GM19035 (cell line): ENCODE data around the gene PCDHGA4.
"Not testable (repeated sequence)": the region's sequence is repeated elsewhere in the genome, so short reads cannot be mapped to it uniquely, and the experiment has no call there.

Experiments
- ATAC-seq: cut with Tn5 transposase; IDR thresholded peaks from one replicate; pipeline ENCODE4 v1.9.1; 2021; ENCODE audit not compliant: unreplicated experiment

PCDHGA4 gene

DNA sequence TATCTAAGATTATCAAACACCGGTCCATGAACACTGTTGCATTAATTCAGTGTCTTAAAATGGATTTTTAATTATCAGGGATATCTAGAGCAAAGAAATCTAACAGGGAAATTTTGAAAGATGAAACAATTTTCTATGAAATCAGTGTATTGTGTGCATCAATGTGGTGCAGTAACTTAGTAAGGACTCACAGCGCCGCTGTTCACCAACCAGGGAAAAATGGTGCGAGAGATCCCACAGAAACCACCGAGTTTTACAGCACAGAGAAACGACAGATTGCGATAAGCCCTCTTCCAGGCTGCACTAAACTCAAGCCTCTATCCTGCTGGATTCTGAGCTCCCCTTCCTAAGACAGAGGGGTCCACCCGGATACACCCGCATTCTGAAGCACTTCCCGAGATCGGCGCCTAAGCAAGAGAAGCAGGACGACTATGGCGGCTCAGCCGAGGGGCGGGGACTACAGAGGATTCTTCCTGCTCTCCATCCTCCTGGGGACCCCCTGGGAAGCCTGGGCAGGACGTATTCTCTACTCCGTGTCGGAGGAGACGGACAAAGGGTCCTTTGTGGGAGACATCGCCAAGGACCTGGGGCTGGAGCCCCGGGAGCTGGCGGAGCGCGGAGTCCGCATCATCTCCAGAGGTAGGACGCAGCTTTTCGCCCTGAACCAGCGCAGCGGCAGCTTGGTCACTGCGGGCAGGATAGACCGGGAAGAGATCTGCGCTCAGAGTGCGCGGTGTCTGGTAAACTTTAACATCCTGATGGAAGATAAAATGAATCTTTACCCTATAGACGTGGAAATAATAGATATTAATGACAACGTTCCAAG, 27.9 kb downstream of the PCDHGA4 start, which contains the start of gene PCDHGA7:
Gene PCDHGA7 (plus strand): TSS at position 274 of the 826 bp plus-strand sequence. CDS start 158 bp downstream, at position 432.
- ATAC-seq, result no peak

DNA sequence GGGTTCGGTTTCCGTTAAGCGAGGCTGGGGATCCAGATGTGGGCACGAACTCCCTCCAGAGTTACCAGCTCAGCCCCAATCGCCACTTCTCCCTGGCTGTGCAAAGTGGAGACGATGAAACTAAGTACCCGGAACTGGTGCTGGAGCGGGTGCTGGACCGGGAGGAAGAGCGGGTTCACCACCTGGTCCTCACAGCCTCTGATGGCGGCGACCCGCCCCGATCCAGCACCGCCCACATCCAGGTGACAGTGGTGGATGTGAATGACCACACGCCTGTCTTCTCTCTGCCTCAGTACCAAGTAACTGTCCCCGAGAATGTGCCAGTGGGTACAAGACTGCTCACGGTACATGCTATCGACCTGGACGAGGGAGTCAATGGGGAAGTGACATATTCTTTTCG, 28.5 kb downstream of the PCDHGA4 start:
- no peak for ATAC-seq

DNA sequence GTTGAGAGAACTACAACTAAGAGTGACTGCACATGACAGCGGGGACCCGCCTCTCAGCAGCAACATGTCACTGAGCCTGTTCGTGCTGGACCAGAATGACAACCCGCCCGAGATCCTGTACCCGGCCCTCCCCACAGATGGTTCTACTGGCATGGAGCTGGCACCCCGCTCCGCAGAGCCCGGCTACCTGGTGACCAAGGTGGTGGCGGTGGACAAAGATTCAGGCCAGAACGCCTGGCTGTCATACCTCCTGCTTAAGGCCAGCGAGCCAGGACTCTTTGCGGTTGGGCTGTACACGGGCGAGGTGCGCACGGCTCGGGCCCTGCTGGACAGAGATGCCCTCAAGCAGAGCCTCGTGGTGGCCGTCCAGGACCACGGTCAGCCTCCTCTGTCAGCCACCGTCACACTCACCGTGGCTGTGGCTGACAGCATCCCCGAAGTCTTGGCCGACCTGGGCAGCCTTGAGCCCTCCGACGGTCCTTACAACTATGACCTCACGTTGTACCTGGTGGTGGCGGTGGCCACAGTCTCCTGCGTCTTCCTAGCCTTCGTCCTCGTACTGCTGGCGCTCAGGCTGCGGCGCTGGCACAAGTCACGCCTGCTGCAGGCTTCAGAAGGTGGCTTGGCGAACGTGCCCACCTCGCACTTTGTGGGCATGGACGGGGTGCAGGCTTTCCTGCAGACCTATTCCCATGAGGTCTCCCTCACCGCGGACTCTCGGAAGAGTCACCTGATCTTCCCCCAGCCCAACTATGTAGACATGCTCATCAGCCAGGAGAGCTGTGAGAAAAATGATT, 29.8 kb downstream of the PCDHGA4 start:
- no peak for ATAC-seq

DNA sequence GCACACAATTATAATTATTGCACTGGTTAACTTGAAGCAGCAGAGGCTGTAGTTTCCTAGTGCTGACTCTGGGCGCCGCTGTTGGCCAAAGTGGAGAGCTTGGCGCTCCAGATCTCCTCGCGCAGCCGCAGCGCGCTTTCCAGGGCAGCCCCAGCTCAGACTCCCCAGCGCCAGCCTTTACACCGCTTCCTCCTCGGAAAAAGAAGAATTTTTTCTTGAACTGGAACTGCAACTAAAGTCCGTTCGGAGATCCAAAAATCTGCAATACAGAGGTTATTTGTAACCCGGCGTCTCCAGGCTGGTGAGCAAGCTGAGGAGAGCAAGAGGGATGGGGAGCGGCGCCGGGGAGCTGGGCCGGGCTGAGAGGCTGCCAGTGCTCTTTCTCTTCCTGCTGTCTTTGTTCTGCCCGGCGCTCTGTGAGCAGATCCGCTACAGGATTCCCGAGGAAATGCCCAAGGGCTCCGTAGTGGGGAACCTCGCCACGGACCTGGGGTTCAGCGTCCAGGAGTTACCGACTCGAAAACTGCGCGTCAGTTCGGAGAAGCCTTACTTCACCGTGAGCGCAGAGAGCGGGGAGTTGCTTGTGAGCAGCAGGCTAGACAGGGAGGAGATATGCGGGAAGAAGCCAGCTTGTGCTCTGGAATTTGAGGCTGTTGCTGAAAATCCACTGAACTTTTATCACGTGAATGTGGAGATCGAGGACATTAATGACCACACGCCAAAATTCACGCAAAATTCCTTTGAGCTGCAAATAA, 32.9 kb downstream of the PCDHGA4 start, which contains the start of gene PCDHGB4:
Gene PCDHGB4 (plus strand): TSS at position 142 of the 755 bp plus-strand sequence. CDS start 187 bp downstream, at position 329.
- ATAC-seq, result peak; percentile 90

DNA sequence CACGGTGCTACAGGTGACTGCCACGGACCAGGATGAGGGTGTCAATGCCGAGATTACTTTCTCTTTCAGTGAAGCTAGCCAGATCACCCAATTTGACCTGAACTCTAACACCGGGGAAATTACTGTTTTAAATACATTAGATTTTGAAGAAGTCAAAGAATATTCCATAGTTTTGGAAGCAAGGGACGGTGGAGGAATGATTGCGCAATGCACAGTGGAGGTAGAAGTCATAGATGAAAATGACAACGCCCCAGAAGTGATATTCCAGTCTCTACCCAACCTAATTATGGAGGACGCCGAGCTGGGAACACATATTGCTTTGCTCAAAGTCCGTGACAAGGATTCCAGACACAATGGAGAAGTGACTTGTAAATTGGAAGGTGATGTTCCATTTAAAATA, 33.8 kb downstream of the PCDHGA4 start:
- ATAC-seq, result no peak

DNA sequence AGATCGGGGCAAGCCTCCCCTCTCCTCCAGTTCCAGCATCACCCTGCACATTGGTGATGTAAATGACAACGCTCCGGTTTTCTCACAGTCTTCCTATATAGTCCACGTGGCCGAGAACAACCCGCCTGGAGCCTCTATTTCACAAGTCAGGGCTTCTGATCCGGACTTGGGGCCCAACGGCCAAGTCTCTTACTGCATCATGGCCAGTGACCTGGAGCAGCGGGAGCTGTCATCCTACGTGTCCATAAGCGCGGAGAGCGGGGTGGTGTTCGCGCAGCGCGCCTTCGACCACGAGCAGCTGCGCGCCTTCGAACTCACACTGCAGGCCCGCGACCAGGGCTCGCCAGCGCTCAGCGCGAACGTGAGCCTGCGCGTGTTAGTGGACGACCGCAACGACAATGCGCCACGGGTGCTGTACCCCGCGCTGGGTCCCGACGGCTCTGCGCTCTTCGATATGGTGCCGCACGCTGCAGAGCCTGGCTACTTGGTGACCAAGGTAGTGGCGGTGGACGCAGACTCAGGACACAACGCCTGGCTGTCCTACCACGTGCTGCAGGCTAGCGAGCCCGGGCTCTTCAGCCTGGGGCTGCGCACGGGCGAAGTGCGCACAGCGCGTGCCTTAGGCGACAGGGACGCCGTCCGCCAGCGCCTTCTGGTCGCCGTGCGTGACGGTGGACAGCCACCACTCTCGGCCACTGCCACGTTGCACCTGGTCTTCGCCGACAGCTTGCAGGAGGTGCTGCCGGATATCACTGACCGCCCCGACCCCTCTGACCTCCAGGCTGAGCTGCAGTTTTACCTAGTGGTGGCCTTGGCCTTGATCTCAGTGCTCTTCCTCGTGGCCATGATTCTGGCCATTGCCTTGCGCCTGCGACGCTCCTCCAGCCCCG, 34.6 kb downstream of the PCDHGA4 start:
- ATAC-seq, result no peak

DNA sequence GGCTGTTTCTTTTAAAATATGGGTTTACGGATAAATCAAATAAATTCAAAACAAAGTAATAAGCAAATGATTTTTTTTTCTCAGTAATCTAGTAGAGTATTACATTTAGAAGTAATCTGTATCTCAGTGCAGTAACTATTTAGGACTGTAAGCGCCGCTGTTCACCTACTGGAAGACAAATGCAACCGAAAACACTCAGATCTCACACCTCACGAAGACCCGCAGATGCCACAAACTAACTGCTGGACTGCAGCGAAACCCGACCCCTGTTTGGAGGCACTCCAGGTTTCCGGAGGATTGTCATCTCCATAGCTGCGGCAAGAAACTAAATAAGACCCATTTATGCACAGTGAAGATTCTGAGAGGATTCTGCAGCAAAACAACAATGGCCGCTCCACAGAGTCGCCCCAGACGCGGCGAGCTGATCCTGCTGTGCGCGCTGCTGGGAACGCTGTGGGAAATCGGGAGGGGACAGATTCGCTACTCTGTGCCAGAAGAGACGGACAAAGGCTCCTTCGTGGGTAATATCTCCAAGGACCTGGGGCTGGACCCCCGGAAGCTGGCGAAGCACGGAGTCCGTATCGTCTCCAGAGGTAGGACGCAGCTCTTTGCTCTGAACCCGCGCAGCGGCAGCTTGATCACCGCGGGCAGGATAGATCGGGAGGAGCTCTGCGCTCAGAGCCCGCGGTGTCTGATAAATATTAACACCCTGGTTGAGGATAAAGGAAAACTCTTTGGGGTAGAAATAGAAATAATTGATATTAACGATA, 37.8 kb downstream of the PCDHGA4 start, which contains the start of gene PCDHGA8:
Gene PCDHGA8 (plus strand): TSS at position 205 of the 770 bp plus-strand sequence. CDS start 181 bp downstream, at position 386.
- no peak for ATAC-seq

DNA sequence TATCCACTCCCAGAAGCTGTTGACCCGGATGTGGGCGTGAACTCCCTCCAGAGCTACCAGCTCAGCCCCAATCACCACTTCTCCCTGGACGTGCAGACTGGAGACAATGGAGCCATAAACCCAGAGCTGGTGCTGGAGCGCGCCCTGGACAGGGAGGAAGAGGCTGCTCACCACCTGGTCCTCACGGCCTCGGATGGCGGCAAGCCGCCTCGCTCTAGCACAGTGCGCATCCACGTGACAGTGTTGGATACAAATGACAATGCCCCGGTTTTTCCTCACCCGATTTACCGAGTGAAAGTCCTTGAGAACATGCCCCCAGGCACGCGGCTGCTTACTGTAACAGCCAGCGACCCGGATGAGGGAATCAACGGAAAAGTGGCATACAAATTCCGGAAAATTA, 38.4 kb downstream of the PCDHGA4 start:
- ATAC-seq, result no peak

DNA sequence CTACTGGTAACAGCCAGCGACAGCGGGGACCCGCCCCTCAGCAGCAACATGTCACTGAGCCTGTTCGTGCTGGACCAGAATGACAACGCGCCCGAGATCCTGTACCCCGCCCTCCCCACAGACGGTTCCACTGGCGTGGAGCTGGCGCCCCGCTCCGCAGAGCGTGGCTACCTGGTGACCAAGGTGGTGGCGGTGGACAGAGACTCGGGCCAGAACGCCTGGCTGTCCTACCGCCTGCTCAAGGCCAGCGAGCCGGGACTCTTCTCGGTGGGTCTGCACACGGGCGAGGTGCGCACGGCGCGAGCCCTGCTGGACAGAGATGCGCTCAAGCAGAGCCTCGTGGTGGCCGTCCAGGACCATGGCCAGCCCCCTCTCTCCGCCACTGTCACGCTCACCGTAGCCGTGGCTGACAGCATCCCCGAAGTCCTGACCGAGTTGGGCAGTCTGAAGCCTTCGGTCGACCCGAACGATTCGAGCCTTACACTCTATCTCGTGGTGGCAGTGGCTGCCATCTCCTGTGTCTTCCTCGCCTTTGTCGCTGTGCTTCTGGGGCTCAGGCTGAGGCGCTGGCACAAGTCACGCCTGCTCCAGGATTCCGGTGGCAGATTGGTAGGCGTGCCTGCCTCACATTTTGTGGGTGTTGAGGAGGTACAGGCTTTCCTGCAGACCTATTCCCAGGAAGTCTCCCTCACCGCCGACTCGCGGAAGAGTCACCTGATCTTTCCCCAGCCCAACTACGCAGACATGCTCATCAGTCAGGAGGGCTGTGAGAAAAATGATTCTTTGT, 39.8 kb downstream of the PCDHGA4 start:
- ATAC-seq, result not testable (repeated sequence)

DNA sequence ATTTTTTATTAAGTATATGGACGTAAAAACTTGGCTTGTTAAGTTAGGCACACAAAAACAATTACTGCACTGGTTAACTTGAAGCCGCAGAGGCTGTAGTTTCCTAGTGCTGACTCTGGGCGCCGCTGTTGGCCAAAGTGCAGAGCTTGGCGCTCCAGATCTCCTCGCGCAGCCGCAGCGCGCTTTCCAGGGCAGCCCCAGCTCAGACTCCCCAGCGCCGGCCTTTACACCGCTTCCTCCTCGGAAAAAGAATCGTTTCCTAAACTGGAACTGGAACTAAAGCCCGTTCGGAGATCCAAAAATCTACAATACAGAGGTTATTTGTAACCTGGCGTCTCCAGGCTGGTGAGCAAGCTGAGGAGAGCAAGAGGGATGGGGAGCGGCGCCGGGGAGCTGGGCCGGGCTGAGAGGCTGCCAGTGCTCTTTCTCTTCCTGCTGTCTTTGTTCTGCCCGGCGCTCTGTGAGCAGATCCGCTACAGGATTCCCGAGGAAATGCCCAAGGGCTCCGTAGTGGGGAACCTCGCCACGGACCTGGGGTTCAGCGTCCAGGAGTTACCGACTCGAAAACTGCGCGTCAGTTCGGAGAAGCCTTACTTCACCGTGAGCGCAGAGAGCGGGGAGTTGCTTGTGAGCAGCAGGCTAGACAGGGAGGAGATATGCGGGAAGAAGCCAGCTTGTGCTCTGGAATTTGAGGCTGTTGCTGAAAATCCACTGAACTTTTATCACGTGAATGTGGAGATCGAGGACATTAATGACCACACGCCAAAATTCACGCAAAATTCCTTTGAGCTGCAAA, 43.1 kb downstream of the PCDHGA4 start, which contains the start of gene PCDHGB5:
Gene PCDHGB5 (plus strand): TSS at position 192 of the 796 bp plus-strand sequence. CDS start 181 bp downstream, at position 373.
- ATAC-seq, result peak; percentile 97

DNA sequence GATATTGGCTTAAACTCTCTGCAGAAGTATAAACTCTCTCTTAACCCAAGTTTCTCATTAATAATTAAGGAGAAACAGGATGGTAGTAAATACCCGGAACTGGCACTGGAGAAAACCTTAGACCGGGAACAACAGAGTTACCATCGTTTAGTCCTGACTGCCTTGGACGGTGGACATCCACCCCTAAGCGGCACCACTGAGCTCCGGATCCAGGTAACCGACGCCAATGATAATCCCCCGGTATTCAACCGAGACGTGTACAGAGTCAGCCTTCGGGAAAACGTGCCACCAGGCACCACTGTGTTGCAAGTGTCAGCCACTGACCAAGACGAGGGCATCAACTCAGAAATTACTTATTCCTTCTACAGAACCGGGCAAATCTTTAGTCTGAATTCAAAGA, 43.8 kb downstream of the PCDHGA4 start:
- no peak for ATAC-seq

DNA sequence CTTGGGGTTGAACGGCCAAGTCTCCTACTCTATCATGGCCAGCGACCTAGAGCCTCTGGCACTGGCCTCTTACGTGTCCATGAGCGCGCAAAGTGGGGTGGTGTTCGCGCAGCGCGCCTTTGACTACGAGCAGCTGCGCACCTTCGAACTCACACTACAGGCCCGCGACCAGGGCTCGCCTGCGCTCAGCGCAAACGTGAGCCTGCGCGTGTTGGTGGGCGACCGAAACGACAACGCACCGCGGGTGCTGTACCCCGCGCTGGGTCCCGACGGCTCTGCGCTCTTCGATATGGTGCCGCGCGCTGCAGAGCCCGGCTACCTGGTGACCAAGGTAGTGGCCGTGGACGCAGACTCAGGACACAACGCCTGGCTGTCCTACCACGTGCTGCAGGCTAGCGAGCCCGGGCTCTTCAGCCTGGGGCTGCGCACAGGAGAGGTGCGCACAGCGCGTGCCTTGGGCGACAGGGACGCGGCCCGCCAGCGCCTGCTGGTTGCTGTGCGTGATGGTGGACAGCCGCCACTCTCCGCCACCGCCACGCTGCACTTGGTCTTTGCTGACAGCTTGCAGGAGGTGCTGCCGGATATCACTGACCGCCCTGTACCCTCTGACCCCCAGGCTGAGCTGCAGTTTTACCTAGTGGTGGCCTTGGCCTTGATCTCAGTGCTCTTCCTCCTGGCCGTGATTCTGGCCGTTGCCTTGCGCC, 44.9 kb downstream of the PCDHGA4 start:
- no peak for ATAC-seq

DNA sequence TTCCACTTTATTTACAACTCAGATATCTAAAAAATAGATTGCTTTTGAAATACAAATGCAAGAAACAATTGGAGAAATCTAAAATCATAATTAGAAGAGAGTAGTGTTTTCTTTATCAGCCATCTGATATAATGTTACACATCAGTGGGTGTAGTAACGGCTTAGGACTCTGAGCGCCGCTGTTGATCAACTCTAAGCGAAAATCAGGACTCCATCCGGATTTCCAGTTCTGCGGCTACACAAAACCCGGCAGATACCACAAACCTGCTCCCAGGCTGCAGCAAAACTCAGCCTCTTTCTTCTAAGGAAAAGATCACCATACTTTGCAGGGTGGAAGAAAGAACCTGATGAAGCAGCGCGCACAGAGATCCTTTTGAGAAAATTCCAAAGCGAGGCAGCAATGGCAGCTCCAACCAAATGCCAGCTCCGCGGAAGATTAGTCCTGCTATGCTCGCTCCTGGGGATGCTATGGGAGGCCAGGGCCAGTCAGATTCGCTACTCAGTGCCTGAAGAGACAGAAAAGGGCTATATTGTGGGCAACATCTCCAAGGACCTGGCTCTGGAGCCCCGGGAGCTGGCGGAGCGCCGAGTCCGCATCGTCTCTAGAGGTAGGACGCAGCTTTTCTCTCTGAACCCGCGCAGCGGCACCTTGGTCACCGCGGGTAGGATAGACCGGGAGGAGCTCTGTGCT, 47.9 kb downstream of the PCDHGA4 start, which contains the start of gene PCDHGA9:
Gene PCDHGA9 (plus strand): TSS at position 226 of the 691 bp plus-strand sequence. CDS start 175 bp downstream, at position 401.
- ATAC-seq, result no peak

DNA sequence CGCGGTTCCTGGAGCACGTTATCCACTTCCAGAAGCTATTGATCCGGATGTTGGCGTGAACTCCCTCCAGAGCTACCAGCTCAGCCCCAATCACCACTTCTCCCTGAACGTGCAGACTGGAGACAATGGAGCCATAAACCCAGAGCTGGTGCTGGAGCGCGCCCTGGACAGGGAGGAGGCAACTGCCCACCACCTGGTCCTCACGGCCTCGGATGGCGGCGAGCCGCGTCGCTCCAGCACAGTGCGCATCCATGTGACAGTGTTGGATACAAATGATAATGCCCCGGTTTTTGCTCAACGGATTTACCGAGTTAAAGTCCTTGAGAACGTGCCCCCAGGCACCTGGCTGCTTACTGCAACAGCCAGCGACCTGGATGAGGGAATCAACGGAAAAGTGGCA, 48.6 kb downstream of the PCDHGA4 start:
- ATAC-seq, result no peak
